ENCODE results near the gene SCIMP. TPM values are rescaled to one million over a fixed set of nuclear protein-coding genes. Genes with fewer than 3 reads are reported as not detected.

Gene SCIMP
- total and polyA plus RNA-seq, 9 of the 15 experiments (the other 6 are each of a cell fraction or from before 2014, with no cell fraction given), result 0.01 to 0.11 (median 0.04) TPM; not detected in 6

GRCh38 chr17:5194346-5194745 lies 40.3 kb downstream of the SCIMP start:
- H3K36me3 ChIP-seq (ENCODE audit: control insufficient read depth, insufficient read depth, low read length), result 0 out of 3 replicates have a peak, but pooled peaks cover 2% of the 10 kb centered on the region
- no peak overlapping the region for H3K27ac ChIP-seq (ENCODE audit: extremely low read depth, low read depth, low read length)
- intact Hi-C loops (cut with micrococcal nuclease) (no loop called here), in situ Hi-C loops (cut with MboI) (no loop called here)
- no peaks in the 10 kb centered on the region for H3K9me1 ChIP-seq (ENCODE audit: control insufficient read depth, insufficient read depth, low read length)
- no peaks in the 10 kb centered on the region for H4K20me1 ChIP-seq (replicated peaks; ENCODE audit: control insufficient read depth, insufficient read depth, low read length)
- ChIA-PET POLR2A (interaction anchor here (0.6 kb wide), 1 partner anchor 1344 kb away, joined by 3 read pairs; no protein-coding TSS in a partner anchor), CTCF (ENCODE audit: low intra/inter-chr PET ratio) (no interaction called here)
- peaks cover 7% of the 10 kb centered on the region; the same call in 2 of the 3 replicates for H3K79me2 ChIP-seq (ENCODE audit: control insufficient read depth, insufficient read depth, low read length)
- FAIRE-seq (no peak), DNase-seq (ENCODE audit: extremely low read depth in 1 of 4, low spot score in 3 of 4) (no peak), ATAC-seq (no peak)
- no peak overlapping the region for H3K4me3 ChIP-seq
- peaks cover 0 to 5% of the 10 kb centered on the region in 2 experiments; a peak in 3 of 5 replicates for H3K4me1 ChIP-seq (replicated peaks in 1 of 2; ENCODE audit: control insufficient read depth in 2 of 2, insufficient read depth in 2 of 2, low read length in 2 of 2)
- TF ChIP-seq NEUROD1 (IDR thresholded peaks at IDR 0.05; ENCODE audit: borderline replicate concordance, low read depth, low read length, partially characterized antibody) (no peak), FIP1L1 (IDR thresholded peaks at IDR 0.05; ENCODE audit: low read depth, low read length, poor library complexity, severe bottlenecking) (no peak), ZFP30 (CRISPR knock-in tag; IDR thresholded peaks at IDR 0.05; ENCODE audit: borderline replicate concordance) (no peak), GABPB1 (CRISPR knock-in tag; IDR thresholded peaks at IDR 0.05) (no peak), PHF20 (IDR thresholded peaks at IDR 0.05; ENCODE audit: partially characterized antibody) (no peak), POLR2G (IDR thresholded peaks at IDR 0.05; ENCODE audit: low read depth, low read length) (no peak), TRIM24 (IDR thresholded peaks at IDR 0.05) (no peak)
- TF ChIP-seq, protein P1, sequence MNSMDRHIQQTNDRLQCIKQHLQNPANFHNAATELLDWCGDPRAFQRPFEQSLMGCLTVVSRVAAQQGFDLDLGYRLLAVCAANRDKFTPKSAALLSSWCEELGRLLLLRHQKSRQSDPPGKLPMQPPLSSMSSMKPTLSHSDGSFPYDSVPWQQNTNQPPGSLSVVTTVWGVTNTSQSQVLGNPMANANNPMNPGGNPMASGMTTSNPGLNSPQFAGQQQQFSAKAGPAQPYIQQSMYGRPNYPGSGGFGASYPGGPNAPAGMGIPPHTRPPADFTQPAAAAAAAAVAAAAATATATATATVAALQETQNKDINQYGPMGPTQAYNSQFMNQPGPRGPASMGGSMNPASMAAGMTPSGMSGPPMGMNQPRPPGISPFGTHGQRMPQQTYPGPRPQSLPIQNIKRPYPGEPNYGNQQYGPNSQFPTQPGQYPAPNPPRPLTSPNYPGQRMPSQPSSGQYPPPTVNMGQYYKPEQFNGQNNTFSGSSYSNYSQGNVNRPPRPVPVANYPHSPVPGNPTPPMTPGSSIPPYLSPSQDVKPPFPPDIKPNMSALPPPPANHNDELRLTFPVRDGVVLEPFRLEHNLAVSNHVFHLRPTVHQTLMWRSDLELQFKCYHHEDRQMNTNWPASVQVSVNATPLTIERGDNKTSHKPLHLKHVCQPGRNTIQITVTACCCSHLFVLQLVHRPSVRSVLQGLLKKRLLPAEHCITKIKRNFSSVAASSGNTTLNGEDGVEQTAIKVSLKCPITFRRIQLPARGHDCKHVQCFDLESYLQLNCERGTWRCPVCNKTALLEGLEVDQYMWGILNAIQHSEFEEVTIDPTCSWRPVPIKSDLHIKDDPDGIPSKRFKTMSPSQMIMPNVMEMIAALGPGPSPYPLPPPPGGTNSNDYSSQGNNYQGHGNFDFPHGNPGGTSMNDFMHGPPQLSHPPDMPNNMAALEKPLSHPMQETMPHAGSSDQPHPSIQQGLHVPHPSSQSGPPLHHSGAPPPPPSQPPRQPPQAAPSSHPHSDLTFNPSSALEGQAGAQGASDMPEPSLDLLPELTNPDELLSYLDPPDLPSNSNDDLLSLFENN (IDR thresholded peaks at IDR 0.05; ENCODE audit: low read depth in 2 of 2, low read length in 2 of 2), result no peak
- TF ChIP-seq, protein P2, sequence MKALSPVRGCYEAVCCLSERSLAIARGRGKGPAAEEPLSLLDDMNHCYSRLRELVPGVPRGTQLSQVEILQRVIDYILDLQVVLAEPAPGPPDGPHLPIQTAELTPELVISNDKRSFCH (CRISPR knock-in tag; IDR thresholded peaks at IDR 0.05), result no peak
- TF ChIP-seq, protein P2 (tag; IDR thresholded peaks at IDR 0.05), result no peak
- TF ChIP-seq, protein P3, sequence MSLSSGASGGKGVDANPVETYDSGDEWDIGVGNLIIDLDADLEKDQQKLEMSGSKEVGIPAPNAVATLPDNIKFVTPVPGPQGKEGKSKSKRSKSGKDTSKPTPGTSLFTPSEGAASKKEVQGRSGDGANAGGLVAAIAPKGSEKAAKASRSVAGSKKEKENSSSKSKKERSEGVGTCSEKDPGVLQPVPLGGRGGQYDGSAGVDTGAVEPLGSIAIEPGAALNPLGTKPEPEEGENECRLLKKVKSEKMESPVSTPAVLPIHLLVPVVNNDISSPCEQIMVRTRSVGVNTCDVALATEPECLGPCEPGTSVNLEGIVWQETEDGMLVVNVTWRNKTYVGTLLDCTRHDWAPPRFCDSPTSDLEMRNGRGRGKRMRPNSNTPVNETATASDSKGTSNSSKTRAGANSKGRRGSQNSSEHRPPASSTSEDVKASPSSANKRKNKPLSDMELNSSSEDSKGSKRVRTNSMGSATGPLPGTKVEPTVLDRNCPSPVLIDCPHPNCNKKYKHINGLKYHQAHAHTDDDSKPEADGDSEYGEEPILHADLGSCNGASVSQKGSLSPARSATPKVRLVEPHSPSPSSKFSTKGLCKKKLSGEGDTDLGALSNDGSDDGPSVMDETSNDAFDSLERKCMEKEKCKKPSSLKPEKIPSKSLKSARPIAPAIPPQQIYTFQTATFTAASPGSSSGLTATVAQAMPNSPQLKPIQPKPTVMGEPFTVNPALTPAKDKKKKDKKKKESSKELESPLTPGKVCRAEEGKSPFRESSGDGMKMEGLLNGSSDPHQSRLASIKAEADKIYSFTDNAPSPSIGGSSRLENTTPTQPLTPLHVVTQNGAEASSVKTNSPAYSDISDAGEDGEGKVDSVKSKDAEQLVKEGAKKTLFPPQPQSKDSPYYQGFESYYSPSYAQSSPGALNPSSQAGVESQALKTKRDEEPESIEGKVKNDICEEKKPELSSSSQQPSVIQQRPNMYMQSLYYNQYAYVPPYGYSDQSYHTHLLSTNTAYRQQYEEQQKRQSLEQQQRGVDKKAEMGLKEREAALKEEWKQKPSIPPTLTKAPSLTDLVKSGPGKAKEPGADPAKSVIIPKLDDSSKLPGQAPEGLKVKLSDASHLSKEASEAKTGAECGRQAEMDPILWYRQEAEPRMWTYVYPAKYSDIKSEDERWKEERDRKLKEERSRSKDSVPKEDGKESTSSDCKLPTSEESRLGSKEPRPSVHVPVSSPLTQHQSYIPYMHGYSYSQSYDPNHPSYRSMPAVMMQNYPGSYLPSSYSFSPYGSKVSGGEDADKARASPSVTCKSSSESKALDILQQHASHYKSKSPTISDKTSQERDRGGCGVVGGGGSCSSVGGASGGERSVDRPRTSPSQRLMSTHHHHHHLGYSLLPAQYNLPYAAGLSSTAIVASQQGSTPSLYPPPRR (CRISPR knock-in tag; IDR thresholded peaks at IDR 0.05; ENCODE audit: borderline replicate concordance), result no peak
- no peaks in the 10 kb centered on the region for H3K27me3 ChIP-seq (ENCODE audit: control insufficient read depth in 2 of 2, insufficient read depth in 2 of 2, low read length in 2 of 2)
- H3K4me2 ChIP-seq (ENCODE audit: insufficient read depth, low read length), result no peak overlapping the region
- 46% methylated on average over 2 of the region's 2 CpGs for WGBS (ENCODE audit: insufficient coverage, low coverage, missing lambda C conversion rate)
- BruUV-seq (replicated peaks), result no TSS peak
- H2AFZ ChIP-seq (ENCODE audit: low read depth, low read length), result no peak overlapping the region
- no peak overlapping the region for H3K9ac ChIP-seq (ENCODE audit: insufficient read depth in 1 of 2, low read depth in 2 of 2, low read length in 2 of 2)
- H3K9me3 ChIP-seq (replicated peaks; ENCODE audit: control insufficient read depth, insufficient read depth, low read depth, low read length), result no peaks in the 10 kb centered on the region; the same call in 1 of the 2 replicates
